ENCODE measurements around the gene PSAPL1.

- TF ChIP-seq ZNF274 (IDR thresholded peaks at IDR 0.05; ENCODE audit: low read depth, low read length) = no peak
- no peak for TF ChIP-seq YY1 (IDR thresholded peaks at IDR 0.05; ENCODE audit: insufficient read depth, insufficient read length)
Measured at GRCh38 chr4:7381890-7382633, 52.7 kb downstream of the PSAPL1 start.
